ENCODE measurements around the gene ZNF593.

DNA sequence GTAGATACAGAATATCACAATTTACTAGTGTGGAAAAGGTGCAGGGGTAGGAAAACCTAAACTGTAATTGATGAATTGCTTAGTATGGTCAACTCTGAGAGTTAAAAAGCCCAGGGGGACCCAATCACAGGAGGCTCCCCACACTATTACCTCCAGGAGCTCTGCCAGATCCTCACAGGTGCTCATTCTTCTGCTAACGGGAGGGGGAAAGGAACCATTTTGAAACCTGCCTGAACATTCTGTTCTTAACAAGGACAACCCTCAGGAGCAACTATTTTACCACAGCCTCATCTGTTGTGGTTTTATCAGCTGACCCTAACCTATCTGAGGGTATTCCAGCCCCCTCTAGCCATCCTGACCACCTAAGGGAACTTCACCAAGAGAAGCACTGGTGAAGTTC, 39.0 kb upstream of the ZNF593 start:
- TF ChIP-seq POLR2A (IDR thresholded peaks at IDR 0.05; ENCODE audit: low read length) (no peak), GATA1 (IDR thresholded peaks at IDR 0.05; ENCODE audit: low read depth, low read length) (no peak)

Data from erythroblast (primary cell).